Measurements from ENCODE around the gene C1QTNF6. TPM values are rescaled to one million over a fixed set of nuclear protein-coding genes. Genes with fewer than 3 reads are reported as not detected.

Gene C1QTNF6
- total and polyA plus RNA-seq, 2 of the 4 experiments (the other 2 are of a cell fraction) = 1.1 to 10.9 TPM

- H3K56ac ChIP-seq (ENCODE audit: extremely low read depth, insufficient read depth, low read length) = no peak overlapping the region
- no peak overlapping the region for H3K23ac ChIP-seq (ENCODE audit: low read depth, low read length)
- H4K5ac ChIP-seq (ENCODE audit: low read depth, low read length) = no peak overlapping the region
- ChIA-PET CTCF (no interaction called here), POLR2A (ENCODE audit: unreplicated experiment) (no interaction called here)
- in situ Hi-C loops (cut with MboI; ENCODE audit: low sequenced_read_pairs) (no loop called here), dilution Hi-C loops (cut with HindIII; ENCODE audit: low sequenced_read_pairs, unreplicated experiment) (no loop called here), intact Hi-C loops (cut with micrococcal nuclease) (no loop called here)
- H3K27ac ChIP-seq (ENCODE audit: insufficient read depth, low read length) = no peak overlapping the region
- no peak overlapping the region for H3K18ac ChIP-seq (ENCODE audit: low read depth, low read length)
- peaks cover 19% of the 10 kb centered on the region for H3K4me1 ChIP-seq (ENCODE audit: control insufficient read depth, insufficient read depth, low read length)
- H2BK5ac ChIP-seq (ENCODE audit: low read depth, low read length, poor library complexity, severe bottlenecking) = no peak overlapping the region
- DNase-seq (no peak), ATAC-seq (ENCODE audit: low read depth) (no peak)
- peaks cover 5% of the 10 kb centered on the region for H3K9me1 ChIP-seq (ENCODE audit: insufficient read depth, low read length)
- H4K20me1 ChIP-seq (ENCODE audit: insufficient read depth, low read length) = no peaks in the 10 kb centered on the region
- H2AK9ac ChIP-seq (replicated peaks; ENCODE audit: low read depth, low read length, poor library complexity) = no peak overlapping the region
- H2BK20ac ChIP-seq (ENCODE audit: low read depth, low read length) = no peak overlapping the region
- H3K4me3 ChIP-seq (ENCODE audit: insufficient read depth, low read depth, low read length) = no peak overlapping the region
- no peaks in the 10 kb centered on the region for H3K27me3 ChIP-seq (ENCODE audit: control insufficient read depth, insufficient read depth, low read length)
- H4K8ac ChIP-seq (ENCODE audit: low read depth in 2 of 2, low read length in 2 of 2) = no peak overlapping the region
- H4K91ac ChIP-seq (ENCODE audit: insufficient read depth, low read depth, low read length) = no peak overlapping the region
- H2BK120ac ChIP-seq (ENCODE audit: low read depth, low read length) = no peak overlapping the region
- H2AFZ ChIP-seq (replicated peaks; ENCODE audit: low read length, poor library complexity) = no peak overlapping the region
- H3K36me3 ChIP-seq (ENCODE audit: control insufficient read depth, insufficient read depth, low read length) = no peaks in the 10 kb centered on the region
- H2AK5ac ChIP-seq (ENCODE audit: low read depth, low read length) = no peak overlapping the region
- peaks cover 0 to 5% of the 10 kb centered on the region in 2 experiments; a peak in 3 of 4 replicates for H3K79me1 ChIP-seq (ENCODE audit: low read depth in 1 of 2, low read length in 2 of 2)
- 57% methylated on average over 1 of the region's 2 CpGs; no CpG with 5 or more reads in 1 of the 2 experiments for WGBS, 2 experiments (ENCODE audit: extremely low coverage in 2 of 2, insufficient read length in 1 of 2)
- no peak for TF ChIP-seq CHD1 (IDR thresholded peaks at IDR 0.05; ENCODE audit: low read depth, low read length)
- no peak for TF ChIP-seq SMC3 (IDR thresholded peaks at IDR 0.05; ENCODE audit: low read depth, low read length)
- no peak for TF ChIP-seq NFE2L2 (IDR thresholded peaks at IDR 0.05; ENCODE audit: low read depth, low read length)
- TF ChIP-seq CTCF (conservative IDR thresholded peaks at IDR 0.05; ENCODE audit: low read depth, low read length) = no peak
- TF ChIP-seq RAD21 (IDR thresholded peaks at IDR 0.05; ENCODE audit: low read length) = no peak
- no peak for TF ChIP-seq CEBPB (IDR thresholded peaks at IDR 0.05; ENCODE audit: low read depth, low read length)
- no peak for TF ChIP-seq MXI1 (IDR thresholded peaks at IDR 0.05; ENCODE audit: borderline replicate concordance, low read depth, low read length)
- no peak for TF ChIP-seq RFX5 (IDR thresholded peaks at IDR 0.05; ENCODE audit: low read depth, low read length)
- TF ChIP-seq USF2 (IDR thresholded peaks at IDR 0.05; ENCODE audit: low read depth, low read length) = no peak
- no peak for TF ChIP-seq MAZ (IDR thresholded peaks at IDR 0.05; ENCODE audit: borderline replicate concordance, low read depth, low read length)
- no peak for TF ChIP-seq MAFK (IDR thresholded peaks at IDR 0.05; ENCODE audit: low read depth, low read length)
- TF ChIP-seq RCOR1 (IDR thresholded peaks at IDR 0.05; ENCODE audit: insufficient replicate concordance, low read length) = no peak
- no peak overlapping the region for H3K9ac ChIP-seq (ENCODE audit: low read depth, low read length)
- H2BK15ac ChIP-seq (ENCODE audit: low read depth, low read length) = no peak overlapping the region
- H3K9me3 ChIP-seq (ENCODE audit: control insufficient read depth, insufficient read depth, low read length) = no peaks in the 10 kb centered on the region
- no peak overlapping the region for H3K4me2 ChIP-seq (ENCODE audit: low read depth, low read length)
- no peak overlapping the region for H3K4ac ChIP-seq (ENCODE audit: low read depth, low read length)
- H3K14ac ChIP-seq (replicated peaks; ENCODE audit: low read depth, low read length) = no peak overlapping the region
- BruUV-seq (replicated peaks) = no TSS peak
These were observed 4.2 kb upstream of the C1QTNF6 start for GRCh38 chr22:37192204-37192603.
